HG03354 (cell line): ENCODE results near the gene GNAI2.
"Not testable (repeated sequence)": the region's sequence is repeated elsewhere in the genome, so short reads cannot be mapped to it uniquely, and the experiment has no call there.

ENCODE experiments used
- ATAC-seq: cut with Tn5 transposase; IDR thresholded peaks from one replicate; pipeline ENCODE4 v1.9.1; 2021; ENCODE audit warnings: mild to moderate bottlenecking; ENCODE audit not compliant: unreplicated experiment, poor library complexity, severe bottlenecking

The GNAI2 gene

GRCh38 chr3:50260027-50260941, 24.3 kb downstream of the GNAI2 start:
- ATAC-seq = peak; percentile 85

- no peak for ATAC-seq
Observed at GRCh38 chr3:50260942-50261441, 25.0 kb downstream of the GNAI2 start.

GRCh38 chr3:50261505-50261904, 25.5 kb downstream of the GNAI2 start:
- no peak for ATAC-seq

GRCh38 chr3:50262200-50262599, 26.2 kb downstream of the GNAI2 start:
- ATAC-seq = not testable (repeated sequence)

- ATAC-seq = no peak
Observed at GRCh38 chr3:50262778-50263177, 26.8 kb downstream of the GNAI2 start.

GRCh38 chr3:50263478-50264382, 27.7 kb downstream of the GNAI2 start:
- ATAC-seq = no peak

- no peak for ATAC-seq
Observed at GRCh38 chr3:50264383-50264963, 28.5 kb downstream of the GNAI2 start.

- no peak for ATAC-seq
Observed at GRCh38 chr3:50264964-50265485, 29.0 kb downstream of the GNAI2 start.

- ATAC-seq = no peak
Observed at GRCh38 chr3:50265571-50265970, 29.6 kb downstream of the GNAI2 start.

- no peak for ATAC-seq
Observed at GRCh38 chr3:50266017-50266416, 30.0 kb downstream of the GNAI2 start.

GRCh38 chr3:50266836-50267235, 30.8 kb downstream of the GNAI2 start:
- no peak for ATAC-seq

GRCh38 chr3:50267280-50267913, 31.4 kb downstream of the GNAI2 start:
- no peak for ATAC-seq

- ATAC-seq = no peak
Observed at GRCh38 chr3:50268276-50268675, 32.3 kb downstream of the GNAI2 start.

GRCh38 chr3:50268703-50269451, 32.9 kb downstream of the GNAI2 start, which contains the start of gene SEMA3B:
SEMA3B (plus strand) TSS chr3:50269147; CDS start chr3:50269241, 94 bp downstream.
- no peak for ATAC-seq

- no peak for ATAC-seq
Observed at GRCh38 chr3:50269460-50269859, 33.5 kb downstream of the GNAI2 start.

- no peak for ATAC-seq
Observed at GRCh38 chr3:50269977-50270413, 34.0 kb downstream of the GNAI2 start.

GRCh38 chr3:50270422-50271224, 34.6 kb downstream of the GNAI2 start:
- no peak for ATAC-seq
